COR-L47 (cell line): Measurements from ENCODE around the gene CGAS.
A peak's percentile ranks its signal among the peaks of the same experiment; 100 is the strongest.
"Not testable (repeated sequence)": the region's sequence is repeated elsewhere in the genome, so short reads cannot be mapped to it uniquely, and the experiment has no call there.

ENCODE experiments used
- DNase-seq: peaks from one replicate; lab custom pipeline; 2025; lab: John Stamatoyannopoulos, UW

Gene CGAS

GRCh38 chr6:73452107-73452461 is at the start of gene CGAS:
Gene CGAS, minus strand, starts transcription at chr6:73452297. Its CDS starts 116 bp downstream, at chr6:73452181.
- DNase-seq = no peak

GRCh38 chr6:73497915-73498314 is 45.8 kb upstream of the CGAS start:
- DNase-seq = no peak

- no peak for DNase-seq
Observed at GRCh38 chr6:73491377-73491776, 39.3 kb upstream of the CGAS start.

- no peak for DNase-seq
Observed at GRCh38 chr6:73487473-73487872, 35.4 kb upstream of the CGAS start.

GRCh38 chr6:73484438-73484837 is 32.3 kb upstream of the CGAS start:
- no peak for DNase-seq

GRCh38 chr6:73481969-73482368 is 29.9 kb upstream of the CGAS start:
- no peak for DNase-seq

- DNase-seq = no peak
Observed at GRCh38 chr6:73477407-73477806, 25.3 kb upstream of the CGAS start.

GRCh38 chr6:73476723-73477122 is 24.6 kb upstream of the CGAS start:
- no peak for DNase-seq

- DNase-seq = no peak
Observed at GRCh38 chr6:73471686-73472290, 19.7 kb upstream of the CGAS start.

GRCh38 chr6:73461537-73462350 is 9.6 kb upstream of the CGAS start, which contains the start of gene MTO1:
Gene MTO1, plus strand, starts transcription at chr6:73461737. Its CDS starts 118 bp downstream, at chr6:73461855.
- DNase-seq = peak; percentile 88

- DNase-seq = no peak
Observed at GRCh38 chr6:73460056-73460455, 8.0 kb upstream of the CGAS start.

- not testable (repeated sequence) for DNase-seq
Observed at GRCh38 chr6:73459474-73459873, 7.4 kb upstream of the CGAS start.

GRCh38 chr6:73455865-73456629 is 4.0 kb upstream of the CGAS start:
- no peak for DNase-seq

GRCh38 chr6:73451223-73452106 is 632 bp downstream of the CGAS start:
- no peak for DNase-seq

GRCh38 chr6:73443555-73443954 is 8.5 kb downstream of the CGAS start:
- DNase-seq = no peak

GRCh38 chr6:73435236-73435635 is 16.9 kb downstream of the CGAS start:
- DNase-seq = no peak

GRCh38 chr6:73421534-73421933 is 30.6 kb downstream of the CGAS start:
- DNase-seq = no peak

GRCh38 chr6:73418081-73418741 is 33.9 kb downstream of the CGAS start:
- DNase-seq = no peak

- no peak for DNase-seq
Observed at GRCh38 chr6:73413102-73413501, 39.0 kb downstream of the CGAS start.

- DNase-seq = no peak
Observed at GRCh38 chr6:73409395-73409794, 42.7 kb downstream of the CGAS start.

- no peak for DNase-seq
Observed at GRCh38 chr6:73400656-73401055, 51.4 kb downstream of the CGAS start.
